GM18951 (cell line): ENCODE data around the gene SEC24A.
"Not testable (repeated sequence)": the region's sequence is repeated elsewhere in the genome, so short reads cannot be mapped to it uniquely, and the experiment has no call there.

Experiments used
- POLR2A ChIP-seq: IDR thresholded peaks from 4 replicates; pipeline ENCODE4 v1.6.1; 2011; ENCODE audit warnings: mild to moderate bottlenecking; ENCODE audit not compliant: insufficient read length, insufficient read depth; ENCODE audit errors: extremely low read depth
- in situ Hi-C: fragments of 300-500 bp; cut with MboI; formaldehyde crosslinking; loops from one replicate; pipeline ENCODE4 v1.12.0; 2022; ENCODE audit warnings: low sequenced_read_pairs, mixed read lengths, inconsistent platforms; ENCODE audit not compliant: unreplicated experiment

SEC24A gene

DNA sequence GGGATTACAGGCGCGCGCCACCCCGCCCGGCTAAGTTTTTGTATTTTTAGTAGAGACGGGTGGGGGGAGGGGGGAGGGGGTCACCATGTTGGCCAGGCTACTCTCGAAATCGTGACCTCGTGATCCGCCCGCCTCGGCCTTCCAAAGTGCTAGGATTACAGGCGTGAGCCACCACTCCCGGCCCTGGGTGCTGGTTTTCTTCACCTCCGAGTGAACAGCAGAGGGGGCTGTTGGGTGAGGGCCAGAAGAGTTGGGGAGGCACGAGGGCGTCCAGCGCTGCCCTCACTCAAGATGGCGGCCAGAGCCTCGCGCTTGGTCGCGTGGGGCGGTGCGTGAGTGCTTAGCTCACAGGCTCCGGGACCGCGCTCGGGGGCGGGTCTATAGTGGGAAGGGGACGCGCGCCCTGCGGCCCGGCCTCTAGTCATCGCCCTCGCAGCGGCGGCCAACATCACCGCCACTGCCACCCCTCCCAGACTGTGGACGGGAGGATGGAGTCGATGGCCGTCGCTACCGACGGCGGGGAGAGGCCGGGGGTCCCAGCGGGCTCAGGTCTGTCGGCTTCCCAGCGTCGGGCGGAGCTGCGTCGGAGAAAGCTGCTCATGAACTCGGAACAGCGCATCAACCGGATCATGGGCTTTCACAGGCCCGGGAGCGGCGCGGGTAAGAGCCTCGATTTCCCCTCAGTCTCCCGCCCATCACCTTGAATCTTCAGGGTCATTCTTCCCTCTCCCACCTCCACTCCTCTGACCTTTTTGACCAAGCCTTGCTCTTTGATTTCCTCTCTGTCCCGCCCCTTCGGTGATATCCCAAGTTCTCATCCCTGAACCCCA, 89.8 kb downstream of the SEC24A start, which contains the start of gene CAMLG:
TSS of gene CAMLG (plus strand) at position 416 of the 830 bp plus-strand sequence. CDS start at position 489, 73 bp downstream.
- in situ Hi-C loops, result no loop called here
- TF ChIP-seq POLR2A, result peak; percentile 86

DNA sequence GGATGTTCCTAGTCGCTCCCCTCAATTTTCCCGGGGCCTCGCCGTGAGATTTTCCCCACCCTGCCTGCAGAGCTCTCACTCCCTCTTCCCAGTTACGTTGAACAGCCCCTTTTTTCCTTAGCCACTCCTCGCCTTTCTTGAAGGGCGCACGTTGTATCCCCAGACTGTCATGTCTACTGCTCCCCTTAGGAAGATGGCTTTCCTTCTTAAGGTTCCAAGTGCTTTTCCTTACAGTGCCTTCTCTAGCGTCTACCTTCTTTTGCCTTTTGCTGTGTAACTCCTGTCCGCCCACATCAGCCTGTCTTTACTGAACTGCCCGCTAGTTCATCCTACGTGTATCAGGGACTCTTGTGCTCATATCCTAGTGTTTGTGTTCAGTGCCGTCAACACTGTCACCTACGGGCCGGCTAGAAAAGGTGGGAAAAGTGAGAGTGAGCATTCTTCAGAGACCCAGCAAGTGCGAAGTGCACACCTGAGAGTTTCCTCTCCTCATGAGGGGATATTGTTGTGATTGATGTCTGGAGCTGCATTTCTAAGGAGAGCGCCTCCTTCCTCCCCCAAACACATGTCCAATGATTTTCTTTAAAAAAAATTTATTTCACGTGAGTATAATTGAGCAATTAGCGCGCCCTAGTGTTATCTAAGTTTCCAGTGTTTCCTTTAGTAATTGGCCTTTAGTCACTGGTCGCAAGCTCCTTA, 90.5 kb downstream of the SEC24A start:
- in situ Hi-C loops, result no loop called here
- TF ChIP-seq POLR2A, result no peak

DNA sequence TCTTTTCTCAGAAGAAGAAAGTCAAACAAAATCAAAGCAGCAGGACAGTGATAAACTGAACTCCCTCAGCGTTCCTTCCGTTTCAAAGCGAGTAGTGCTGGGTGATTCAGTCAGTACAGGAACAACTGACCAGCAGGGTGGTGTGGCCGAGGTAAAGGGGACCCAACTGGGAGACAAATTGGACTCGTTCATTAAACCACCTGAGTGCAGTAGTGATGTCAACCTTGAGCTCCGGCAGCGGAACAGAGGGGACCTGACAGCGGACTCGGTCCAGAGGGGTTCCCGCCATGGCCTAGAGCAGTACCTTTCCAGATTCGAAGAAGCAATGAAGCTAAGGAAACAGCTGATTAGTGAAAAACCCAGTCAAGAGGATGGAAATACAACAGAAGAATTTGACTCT, 92.5 kb downstream of the SEC24A start:
- in situ Hi-C loops, result no loop called here
- no peak for TF ChIP-seq POLR2A

DNA sequence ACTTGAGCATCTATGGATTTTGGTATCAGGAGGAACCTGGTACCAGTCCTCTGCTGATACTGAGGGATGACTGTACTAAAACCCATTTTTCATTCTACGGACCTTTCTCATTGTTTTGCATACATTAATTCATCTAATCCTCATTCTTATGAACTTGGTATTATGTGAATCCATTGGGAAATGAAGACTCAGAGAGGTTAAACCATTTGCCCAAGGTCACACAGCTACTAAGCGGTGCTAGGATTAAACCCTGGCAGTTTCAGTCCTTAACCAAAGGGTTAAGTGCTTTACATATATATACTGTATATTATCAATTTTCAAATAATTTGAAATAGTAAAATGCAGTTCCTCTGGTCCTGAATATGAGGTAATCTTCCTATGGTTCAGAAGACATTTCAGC, 93.5 kb downstream of the SEC24A start:
- TF ChIP-seq POLR2A, result no peak
- in situ Hi-C loops, result no loop called here

DNA sequence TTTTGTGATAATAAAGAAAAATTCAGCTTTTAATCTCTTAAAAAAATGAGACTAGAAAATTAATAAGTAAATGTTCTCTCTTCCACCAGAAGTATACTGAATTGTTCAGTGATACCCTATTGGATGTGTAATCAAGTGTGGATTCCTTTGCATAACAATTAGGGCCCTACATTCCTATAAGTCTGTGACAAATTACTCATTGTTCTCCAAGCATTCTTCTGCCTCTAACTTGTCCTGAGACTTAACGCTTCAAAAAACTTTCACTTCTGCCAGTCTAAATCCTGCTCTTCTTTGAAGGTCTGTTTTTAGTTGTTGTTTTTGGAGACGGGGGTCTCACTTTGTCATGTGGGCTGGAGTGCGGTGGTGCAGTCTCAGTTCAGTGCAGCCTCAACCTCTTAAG, 100.8 kb downstream of the SEC24A start:
- in situ Hi-C loops, result no loop called here
- TF ChIP-seq POLR2A, result no peak

DNA sequence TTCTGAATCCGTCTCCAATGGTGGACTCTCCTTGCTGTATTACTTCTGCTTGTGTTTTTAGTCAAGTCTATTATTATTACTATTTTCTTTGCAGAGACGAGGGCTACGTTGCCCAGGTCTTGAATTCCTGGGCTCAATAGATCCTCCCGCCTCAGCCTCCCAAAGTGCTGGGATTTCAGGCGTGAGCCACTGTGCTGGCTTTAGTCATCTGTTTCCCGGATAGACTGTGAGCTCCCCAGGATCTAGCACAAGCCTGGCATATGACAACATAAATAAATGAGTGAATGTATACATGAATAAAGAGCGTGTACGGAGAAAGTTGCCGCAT, 109.6 kb downstream of the SEC24A start:
- in situ Hi-C loops, result no loop called here
- TF ChIP-seq POLR2A, result no peak

DNA sequence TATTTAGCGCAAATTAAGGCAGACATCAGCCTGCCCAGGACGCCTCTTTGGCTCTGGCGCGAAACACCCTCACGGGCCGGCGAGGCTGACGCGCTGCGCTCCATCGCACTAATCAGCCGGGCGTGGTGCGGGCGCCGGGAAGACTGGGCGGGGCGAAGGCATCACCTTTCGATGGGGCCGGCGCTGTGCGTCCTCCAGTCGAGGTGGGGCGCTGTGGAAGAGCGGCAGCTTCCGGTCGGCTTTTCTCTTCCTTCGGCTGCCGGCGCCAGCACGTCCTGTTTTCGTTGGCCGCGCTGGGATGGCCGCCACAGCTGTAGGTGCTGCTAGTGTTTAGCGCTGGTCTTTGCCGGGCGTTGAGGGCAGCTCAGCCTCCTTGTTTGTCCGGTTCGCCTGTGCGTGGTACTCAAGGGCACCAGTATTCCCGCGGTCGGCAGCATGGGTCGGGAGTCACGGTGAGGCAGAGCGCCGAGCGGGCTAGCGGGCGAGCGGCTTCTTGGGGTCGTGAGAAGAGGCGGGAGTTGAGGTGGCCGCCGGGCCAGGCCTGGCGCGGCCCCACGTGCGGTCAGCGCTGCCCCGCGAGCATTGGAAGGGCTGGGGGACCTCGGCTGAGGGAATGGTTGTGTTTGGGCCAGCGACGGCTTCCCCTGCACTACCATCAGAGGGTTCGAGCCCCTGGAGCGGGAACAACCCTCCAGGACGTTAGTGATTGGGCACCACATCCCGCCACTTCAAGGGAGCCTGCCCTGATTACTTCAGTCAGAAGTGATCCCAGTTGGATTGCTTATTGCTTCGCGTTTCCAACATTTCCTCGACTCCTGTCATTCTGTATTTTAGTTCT, 110.1 kb downstream of the SEC24A start, which contains the start of gene DDX46:
TSS of gene DDX46 (plus strand) at position 276 of the 838 bp plus-strand sequence. CDS start at position 436, 160 bp downstream.
- peak; percentile 91 for TF ChIP-seq POLR2A
- in situ Hi-C loops, result no loop called here

DNA sequence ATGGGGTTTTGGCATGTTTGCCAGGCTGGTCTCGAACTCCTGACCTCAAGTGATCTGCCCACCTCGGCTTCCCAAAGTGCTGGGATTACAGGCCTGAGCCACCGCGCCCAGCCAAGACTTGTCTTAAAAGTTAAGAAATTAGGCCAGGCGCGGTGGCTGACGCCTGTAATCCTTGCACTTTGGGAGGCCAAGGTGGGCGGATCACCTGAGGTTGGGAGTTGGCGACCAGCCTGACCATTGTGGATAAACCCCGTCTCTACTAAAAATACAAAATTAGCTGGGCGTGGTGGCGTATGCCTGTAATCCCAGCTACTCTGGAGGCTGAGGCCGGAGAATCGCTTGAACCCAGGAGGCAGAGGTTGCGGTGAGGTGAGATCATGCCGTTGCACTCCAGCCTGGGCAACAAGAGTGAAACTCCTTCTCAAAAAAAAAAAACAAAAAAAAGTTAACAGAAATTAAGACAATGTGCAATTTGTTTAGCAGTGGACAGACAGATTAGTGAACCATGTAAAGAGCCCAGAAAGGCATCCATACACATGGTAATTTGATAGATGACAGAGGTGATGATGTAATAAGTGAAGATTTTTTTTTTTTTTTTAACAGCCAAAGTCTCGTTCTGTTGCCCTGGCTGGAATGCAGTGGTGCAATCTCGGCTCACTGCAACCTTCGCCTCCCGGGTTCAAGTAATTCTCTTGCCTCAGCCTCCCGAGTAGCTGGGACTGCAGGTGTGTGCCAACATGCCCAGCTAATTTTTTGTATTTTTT, 119.1 kb downstream of the SEC24A start:
- in situ Hi-C loops, result not testable (repeated sequence)

DNA sequence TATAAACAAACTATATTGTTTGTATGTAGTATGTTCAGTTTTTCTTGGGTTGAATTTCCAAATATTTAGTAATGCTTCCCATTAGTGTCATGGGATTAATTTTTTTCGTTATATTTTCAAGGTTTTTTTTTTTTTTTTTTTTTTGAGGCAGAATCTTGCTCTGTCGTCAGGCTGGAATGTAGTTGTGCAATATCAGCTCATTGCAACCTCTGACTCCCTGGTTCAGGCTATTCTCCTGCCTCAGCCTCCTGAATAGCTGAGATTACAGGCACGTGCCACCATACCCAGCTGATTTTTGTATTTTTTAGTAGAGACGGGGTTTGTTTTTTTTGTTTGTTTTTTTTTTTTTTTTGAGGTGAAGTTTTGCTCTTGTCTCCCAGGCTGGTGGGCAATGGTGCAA, 120.6 kb downstream of the SEC24A start:
- in situ Hi-C loops, result no loop called here

DNA sequence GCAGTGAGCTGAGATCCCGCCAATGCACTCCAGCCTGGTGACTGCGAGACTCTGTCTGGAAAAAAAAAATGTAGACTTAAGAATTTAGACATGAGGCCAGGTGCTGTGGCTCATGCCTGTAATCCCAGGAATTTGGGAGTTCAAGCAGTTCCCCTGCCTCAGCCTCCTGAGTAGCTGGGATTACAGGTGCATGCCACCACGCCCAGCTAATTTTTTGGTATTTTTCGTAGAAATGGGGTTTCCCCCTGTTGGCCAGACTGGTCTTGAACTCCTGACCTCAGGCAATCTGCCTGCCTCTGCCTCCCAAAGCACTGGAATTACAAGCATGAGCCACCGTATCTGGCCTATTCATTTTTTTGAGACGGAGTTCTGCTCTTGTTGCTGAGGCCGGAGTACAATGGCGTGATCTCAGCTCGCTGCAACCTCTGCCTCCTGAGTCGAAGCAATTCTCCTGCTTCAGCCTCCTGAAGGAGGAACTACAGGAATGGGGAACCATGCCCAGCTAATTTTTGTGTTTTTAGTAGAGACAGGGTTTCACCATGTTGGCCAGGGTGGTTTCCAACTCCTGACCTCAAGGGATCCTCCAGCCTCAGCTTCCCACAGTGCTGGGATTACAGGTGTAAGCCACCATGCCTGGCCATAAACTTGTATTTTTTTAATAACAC, 124.0 kb downstream of the SEC24A start:
- no peak for TF ChIP-seq POLR2A
- in situ Hi-C loops, result no loop called here

More for the DNA sequence above, 120.6 kb downstream of the SEC24A start:
- no peak for TF ChIP-seq POLR2A

DNA sequence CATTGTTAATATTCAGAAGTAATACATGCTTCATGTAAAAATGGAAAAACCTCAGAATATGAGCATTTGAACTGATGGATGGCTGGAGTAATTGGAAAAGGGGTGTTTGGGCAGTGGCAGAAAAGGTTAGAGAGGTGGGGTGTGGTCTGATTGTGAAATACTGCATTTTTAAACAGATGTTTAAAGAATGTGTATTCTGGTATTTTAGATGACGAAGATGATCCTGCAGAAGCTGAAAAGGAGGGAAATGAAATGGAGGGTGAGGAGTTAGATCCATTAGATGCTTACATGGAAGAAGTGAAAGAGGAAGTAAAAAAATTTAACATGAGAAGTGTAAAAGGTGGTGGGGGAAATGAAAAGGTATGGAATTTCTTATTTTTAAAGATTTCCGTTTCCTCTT, 128.8 kb downstream of the SEC24A start:
- in situ Hi-C loops, result no loop called here
- no peak for TF ChIP-seq POLR2A
